Skeletal muscle satellite cell (primary cell): ENCODE data around the gene APCDD1.

Experiments used
- H3K27me3 ChIP-seq: 2 replicates; pipeline ENCODE4 v1.7.0; 2013; ENCODE audit warnings: low read length; ENCODE audit not compliant: control insufficient read depth, insufficient read depth
- H3K36me3 ChIP-seq: 2 replicates; pipeline ENCODE4 v1.7.0; 2013; ENCODE audit warnings: mild to moderate bottlenecking, control low read depth, low read length; ENCODE audit not compliant: insufficient read depth
- H3K4me1 ChIP-seq: 2 replicates; pipeline ENCODE4 v1.7.0; 2013; ENCODE audit warnings: low read length; ENCODE audit not compliant: control insufficient read depth, insufficient read depth
- H3K4me2 ChIP-seq: 2 replicates; pipeline ENCODE4 v1.7.0; 2013; ENCODE audit warnings: mild to moderate bottlenecking, low read length
- H3K4me3 ChIP-seq: 2 replicates; pipeline ENCODE4 v1.7.0; 2013; ENCODE audit warnings: low read length
- H3K9ac ChIP-seq: 2 replicates; pipeline ENCODE4 v1.7.0; 2013; ENCODE audit warnings: mild to moderate bottlenecking, low read depth, low read length, moderate library complexity
- H3K9me3 ChIP-seq: replicated peaks from 2 replicates; pipeline ENCODE4 v1.7.0; 2013; ENCODE audit warnings: mild to moderate bottlenecking, control low read depth, low read length

The APCDD1 gene

GRCh38 chr18:10436160-10436559 is 18.3 kb upstream of the APCDD1 start:
- Histone ChIP-seq H3K9ac (no peak overlapping the region), H3K9me3 (no peaks in the 10 kb centered on the region), H3K27me3 (peaks cover 3% of the 10 kb centered on the region), H3K36me3 (no peaks in the 10 kb centered on the region), H3K4me1 (no peaks in the 10 kb centered on the region), H3K4me3 (no peak overlapping the region), H3K4me2 (no peak overlapping the region)

GRCh38 chr18:10437837-10438236 is 16.6 kb upstream of the APCDD1 start:
- Histone ChIP-seq H3K9ac (no peak overlapping the region), H3K4me1 (no peaks in the 10 kb centered on the region), H3K9me3 (no peaks in the 10 kb centered on the region), H3K27me3 (peaks cover 3% of the 10 kb centered on the region), H3K4me2 (no peak overlapping the region), H3K4me3 (no peak overlapping the region), H3K36me3 (no peaks in the 10 kb centered on the region)

- no peak overlapping the region for H3K9ac ChIP-seq
- H3K9me3 ChIP-seq, result no peaks in the 10 kb centered on the region
- no peaks in the 10 kb centered on the region for H3K36me3 ChIP-seq
- H3K4me3 ChIP-seq, result no peak overlapping the region
- no peak overlapping the region for H3K4me2 ChIP-seq
- H3K4me1 ChIP-seq, result no peaks in the 10 kb centered on the region
- H3K27me3 ChIP-seq, result peaks cover 17% of the 10 kb centered on the region
Observed at GRCh38 chr18:10439898-10440297, 14.5 kb upstream of the APCDD1 start.

GRCh38 chr18:10440884-10441283 is 13.6 kb upstream of the APCDD1 start:
- Histone ChIP-seq H3K4me2 (no peak overlapping the region), H3K4me3 (no peak overlapping the region), H3K9ac (no peak overlapping the region), H3K36me3 (no peaks in the 10 kb centered on the region), H3K9me3 (no peaks in the 10 kb centered on the region), H3K27me3 (peaks cover 27% of the 10 kb centered on the region), H3K4me1 (no peaks in the 10 kb centered on the region)

GRCh38 chr18:10441472-10441871 is 13.0 kb upstream of the APCDD1 start:
- Histone ChIP-seq H3K36me3 (no peaks in the 10 kb centered on the region), H3K4me2 (no peak overlapping the region), H3K9me3 (no peaks in the 10 kb centered on the region), H3K27me3 (peaks cover 32% of the 10 kb centered on the region), H3K4me3 (no peak overlapping the region), H3K9ac (no peak overlapping the region), H3K4me1 (no peaks in the 10 kb centered on the region)

GRCh38 chr18:10442551-10442971 is 11.9 kb upstream of the APCDD1 start:
- no peaks in the 10 kb centered on the region for H3K9me3 ChIP-seq
- no peaks in the 10 kb centered on the region for H3K4me1 ChIP-seq
- no peak overlapping the region for H3K4me3 ChIP-seq
- H3K36me3 ChIP-seq, result no peaks in the 10 kb centered on the region
- H3K4me2 ChIP-seq, result no peak overlapping the region
- H3K27me3 ChIP-seq, result peaks cover 42% of the 10 kb centered on the region
- no peak overlapping the region for H3K9ac ChIP-seq

GRCh38 chr18:10443001-10443400 is 11.4 kb upstream of the APCDD1 start:
- H3K9ac ChIP-seq, result no peak overlapping the region
- no peak overlapping the region for H3K4me2 ChIP-seq
- H3K27me3 ChIP-seq, result peaks cover 44% of the 10 kb centered on the region
- H3K4me1 ChIP-seq, result no peaks in the 10 kb centered on the region
- H3K36me3 ChIP-seq, result no peaks in the 10 kb centered on the region
- H3K4me3 ChIP-seq, result no peak overlapping the region
- H3K9me3 ChIP-seq, result no peaks in the 10 kb centered on the region

- Histone ChIP-seq H3K4me3 (no peak overlapping the region), H3K27me3 (peaks cover 44% of the 10 kb centered on the region), H3K4me2 (no peak overlapping the region), H3K9ac (no peak overlapping the region), H3K36me3 (no peaks in the 10 kb centered on the region), H3K4me1 (no peaks in the 10 kb centered on the region), H3K9me3 (no peaks in the 10 kb centered on the region)
Observed at GRCh38 chr18:10444314-10445006, 10.0 kb upstream of the APCDD1 start.

- H3K9ac ChIP-seq, result no peak overlapping the region
- H3K4me2 ChIP-seq, result no peak overlapping the region
- H3K27me3 ChIP-seq, result peaks cover 68% of the 10 kb centered on the region
- no peak overlapping the region for H3K4me3 ChIP-seq
- no peaks in the 10 kb centered on the region for H3K36me3 ChIP-seq
- no peaks in the 10 kb centered on the region for H3K9me3 ChIP-seq
- H3K4me1 ChIP-seq, result no peaks in the 10 kb centered on the region
Observed at GRCh38 chr18:10449396-10449795, 5.0 kb upstream of the APCDD1 start.

- no peak overlapping the region for H3K4me3 ChIP-seq
- no peaks in the 10 kb centered on the region for H3K9me3 ChIP-seq
- H3K36me3 ChIP-seq, result no peaks in the 10 kb centered on the region
- H3K9ac ChIP-seq, result no peak overlapping the region
- H3K4me1 ChIP-seq, result no peaks in the 10 kb centered on the region
- H3K4me2 ChIP-seq, result no peak overlapping the region
- peaks cover 64% of the 10 kb centered on the region for H3K27me3 ChIP-seq
Observed at GRCh38 chr18:10450986-10451385, 3.4 kb upstream of the APCDD1 start.

GRCh38 chr18:10453261-10453805 is 1.1 kb upstream of the APCDD1 start:
- Histone ChIP-seq H3K4me2 (no peak overlapping the region), H3K4me3 (no peak overlapping the region), H3K27me3 (peaks cover 71% of the 10 kb centered on the region), H3K4me1 (no peaks in the 10 kb centered on the region), H3K36me3 (no peaks in the 10 kb centered on the region), H3K9me3 (no peaks in the 10 kb centered on the region), H3K9ac (no peak overlapping the region)
